ENCODE data around the gene ANGPTL8.
A peak's percentile ranks its signal among the peaks of the same experiment; 100 is the strongest.

- TF ChIP-seq POLR2AphosphoS5 (IDR thresholded peaks at IDR 0.05): peak in 1 of 3 donors; percentile 26
- TF ChIP-seq, protein P1, sequence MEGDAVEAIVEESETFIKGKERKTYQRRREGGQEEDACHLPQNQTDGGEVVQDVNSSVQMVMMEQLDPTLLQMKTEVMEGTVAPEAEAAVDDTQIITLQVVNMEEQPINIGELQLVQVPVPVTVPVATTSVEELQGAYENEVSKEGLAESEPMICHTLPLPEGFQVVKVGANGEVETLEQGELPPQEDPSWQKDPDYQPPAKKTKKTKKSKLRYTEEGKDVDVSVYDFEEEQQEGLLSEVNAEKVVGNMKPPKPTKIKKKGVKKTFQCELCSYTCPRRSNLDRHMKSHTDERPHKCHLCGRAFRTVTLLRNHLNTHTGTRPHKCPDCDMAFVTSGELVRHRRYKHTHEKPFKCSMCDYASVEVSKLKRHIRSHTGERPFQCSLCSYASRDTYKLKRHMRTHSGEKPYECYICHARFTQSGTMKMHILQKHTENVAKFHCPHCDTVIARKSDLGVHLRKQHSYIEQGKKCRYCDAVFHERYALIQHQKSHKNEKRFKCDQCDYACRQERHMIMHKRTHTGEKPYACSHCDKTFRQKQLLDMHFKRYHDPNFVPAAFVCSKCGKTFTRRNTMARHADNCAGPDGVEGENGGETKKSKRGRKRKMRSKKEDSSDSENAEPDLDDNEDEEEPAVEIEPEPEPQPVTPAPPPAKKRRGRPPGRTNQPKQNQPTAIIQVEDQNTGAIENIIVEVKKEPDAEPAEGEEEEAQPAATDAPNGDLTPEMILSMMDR (IDR thresholded peaks at IDR 0.05): no peak
Measured at GRCh38 chr19:11225172-11225571, 14.2 kb upstream of the ANGPTL8 start.
